ENCODE measurements around the gene SFSWAP. TPM values are rescaled to one million over a fixed set of nuclear protein-coding genes. Genes with fewer than 3 reads are reported as not detected.
A peak's percentile ranks its signal among the peaks of the same experiment; 100 is the strongest.

The SFSWAP gene
- total and polyA plus RNA-seq, 2 of the 13 experiments (the other 11 are each of a cell fraction or from before 2014, with no cell fraction given), result 17.1 to 27.7 TPM

- TF ChIP-seq NFE2 (CRISPR knock-in tag; IDR thresholded peaks at IDR 0.05) (no peak), ZNF143 (CRISPR knock-in tag; IDR thresholded peaks at IDR 0.05) (no peak), THAP8 (CRISPR knock-in tag; IDR thresholded peaks at IDR 0.05; ENCODE audit: borderline replicate concordance) (no peak), MBD4 (IDR thresholded peaks at IDR 0.05; ENCODE audit: borderline replicate concordance, low read length) (no peak), ZBTB4 (CRISPR knock-in tag; IDR thresholded peaks at IDR 0.05; ENCODE audit: borderline replicate concordance) (no peak), CTCF (CRISPR knock-in tag; IDR thresholded peaks at IDR 0.05) (0 out of 2 replicates have a peak, but pooled peaks have one; percentile 10), RNF2 (conservative IDR thresholded peaks at IDR 0.05; ENCODE audit: low read depth) (peak; percentile 86), GLMP (CRISPR knock-in tag; IDR thresholded peaks at IDR 0.05; ENCODE audit: borderline replicate concordance) (no peak), ZNF761 (CRISPR knock-in tag; conservative IDR thresholded peaks at IDR 0.05) (no peak), TIGD3 (CRISPR knock-in tag; IDR thresholded peaks at IDR 0.05; ENCODE audit: borderline replicate concordance) (0 out of 2 replicates have a peak, but pooled peaks have one; percentile 23), ZSCAN9 (CRISPR knock-in tag; IDR thresholded peaks at IDR 0.05; ENCODE audit: borderline replicate concordance) (peak; percentile 55; the same call in 1 of the 2 replicates), ZNF441 (CRISPR knock-in tag; IDR thresholded peaks at IDR 0.05; ENCODE audit: borderline replicate concordance) (peak; percentile 71; the same call in 1 of the 2 replicates), ZNF292 (CRISPR knock-in tag; IDR thresholded peaks at IDR 0.05; ENCODE audit: borderline replicate concordance, low read depth) (peak; percentile 69; the same call in 1 of the 2 replicates), PRMT3 (CRISPR knock-in tag; IDR thresholded peaks at IDR 0.05; ENCODE audit: borderline replicate concordance, low read depth) (0 out of 2 replicates have a peak, but pooled peaks have one; percentile 47), ATF5 (CRISPR knock-in tag; IDR thresholded peaks at IDR 0.05; ENCODE audit: low read depth) (0 out of 2 replicates have a peak, but pooled peaks have one; percentile 87), ARHGAP35 (CRISPR knock-in tag; IDR thresholded peaks at IDR 0.05; ENCODE audit: borderline replicate concordance) (0 out of 2 replicates have a peak, but pooled peaks have one; percentile 45), ZFP90 (CRISPR knock-in tag; IDR thresholded peaks at IDR 0.05; ENCODE audit: borderline replicate concordance) (0 out of 2 replicates have a peak, but pooled peaks have one; percentile 69), ZNF558 (CRISPR knock-in tag; IDR thresholded peaks at IDR 0.05; ENCODE audit: borderline replicate concordance) (peak; percentile 37; the same call in 1 of the 2 replicates)
Measured at GRCh38 chr12:131840643-131841416, 129.9 kb downstream of the SFSWAP start (continued).
